WTC11 (cell line): ENCODE results near the gene RARA. TPM values are rescaled to one million over a fixed set of nuclear protein-coding genes. Genes with fewer than 3 reads are reported as not detected.

Source experiments
- ATAC-seq: fragments of 200-7000 bp; cut with Tn5 transposase; 2 replicates; pipeline ENCODE4 v1.10.0; 2021; ENCODE audit warnings: mild to moderate bottlenecking, moderate library complexity
- CTCF ChIA-PET: fragments of 300-600 bp; sonication (Branson Sonifier 250); formaldehyde crosslinking; loops from one replicate; lab custom pipeline; 2021; ENCODE audit warnings: antibody characterized with exemption; lab: Charles Lee
- POLR2A ChIA-PET: fragments of 350-600 bp; sonication (Branson Sonifier 250); formaldehyde crosslinking; loops from one replicate; lab custom pipeline; 2021; ENCODE audit warnings: antibody characterized with exemption; lab: Charles Lee
- DNase-seq: peaks from one replicate; pipeline ENCODE4 v3.0.0; 2021; ENCODE audit warnings: low spot score
- H3K27ac Mint-ChIP-seq: 2 replicates; pipeline ENCODE4 v1.8.0; 2021; ENCODE audit warnings: mixed read lengths
- H3K27me3 Mint-ChIP-seq: 2 replicates; pipeline ENCODE4 v1.8.0; 2021; ENCODE audit warnings: low read depth, mild to moderate bottlenecking, moderate library complexity, mixed read lengths
- H3K36me3 Mint-ChIP-seq: 2 replicates; pipeline ENCODE4 v1.8.0; 2021; ENCODE audit warnings: mixed read lengths
- H3K4me1 Mint-ChIP-seq: 2 replicates; pipeline ENCODE4 v1.8.0; 2022; ENCODE audit warnings: mixed read lengths
- H3K4me3 Mint-ChIP-seq: 2 replicates; pipeline ENCODE4 v1.8.0; 2021; ENCODE audit warnings: mild to moderate bottlenecking, moderate library complexity, mixed read lengths
- H3K9me3 Mint-ChIP-seq: 2 replicates; pipeline ENCODE4 v1.8.0; 2021; ENCODE audit warnings: mixed read lengths
- CREB1 ChIP-seq: sonication (generic); formaldehyde crosslinking; IDR thresholded peaks from 2 replicates; pipeline ENCODE4 v1.8.0; 2023; ENCODE audit warnings: mild to moderate bottlenecking, missing genetic modification reagents
- ESRRA ChIP-seq: sonication (generic); formaldehyde crosslinking; IDR thresholded peaks from 2 replicates; pipeline ENCODE4 v1.8.1; 2022; ENCODE audit warnings: mild to moderate bottlenecking, missing genetic modification reagents, borderline replicate concordance
- FOXJ3 ChIP-seq: sonication (generic); formaldehyde crosslinking; IDR thresholded peaks from 2 replicates; pipeline ENCODE4 v1.9.0; 2021; ENCODE audit warnings: missing genetic modification reagents, mild to moderate bottlenecking, borderline replicate concordance
- GABPB1 ChIP-seq: sonication (generic); formaldehyde crosslinking; IDR thresholded peaks from 2 replicates; pipeline ENCODE4 v1.8.1; 2023; ENCODE audit warnings: mild to moderate bottlenecking, missing genetic modification reagents
- GRHL2 ChIP-seq: fragments of 250-450 bp; sonication (Bioruptor Pico); IDR thresholded peaks from 2 replicates; pipeline ENCODE4 v1.8.0; 2022; ENCODE audit warnings: mild to moderate bottlenecking, moderate library complexity; ENCODE audit not compliant: insufficient replicate concordance, severe bottlenecking
- NFE2L1 ChIP-seq: sonication (generic); formaldehyde crosslinking; IDR thresholded peaks from 2 replicates; pipeline ENCODE4 v1.8.1; 2023; ENCODE audit warnings: missing genetic modification reagents
- NR1H2 ChIP-seq: sonication (generic); formaldehyde crosslinking; IDR thresholded peaks from 2 replicates; pipeline ENCODE4 v1.9.0; 2021; ENCODE audit warnings: mild to moderate bottlenecking, moderate library complexity, missing genetic modification reagents
- PRRX2 ChIP-seq: fragments of 250-450 bp; sonication (Bioruptor Pico); IDR thresholded peaks from 2 replicates; pipeline ENCODE4 v1.8.0; 2021; ENCODE audit warnings: mild to moderate bottlenecking
- SMAD4 ChIP-seq: sonication (generic); formaldehyde crosslinking; IDR thresholded peaks from 2 replicates; pipeline ENCODE4 v1.8.0; 2022; ENCODE audit warnings: mild to moderate bottlenecking, missing genetic modification reagents
- SP1 ChIP-seq: sonication (generic); formaldehyde crosslinking; conservative IDR thresholded peaks from 2 replicates; pipeline ENCODE4 v1.8.1; 2022; ENCODE audit warnings: missing genetic modification reagents
- ZNF138 ChIP-seq: sonication (generic); formaldehyde crosslinking; conservative IDR thresholded peaks from 2 replicates; pipeline ENCODE4 v1.8.1; 2022; ENCODE audit warnings: mild to moderate bottlenecking, moderate library complexity, missing genetic modification reagents
- total RNA-seq: library from RNA; stranded (reverse); gene quantifications from 3 replicates; pipeline ENCODE4 v1.2.3, GENCODE V29; 2021
- TF ChIP-seq, protein P1 (sequence below): sonication (generic); formaldehyde crosslinking; IDR thresholded peaks from 2 replicates; pipeline ENCODE4 v1.8.1; 2022; ENCODE audit warnings: mild to moderate bottlenecking, missing genetic modification reagents, moderate library complexity, borderline replicate concordance
- TF ChIP-seq, protein P2 (sequence below): fragments of 250-450 bp; sonication (Bioruptor Pico); IDR thresholded peaks from 2 replicates; pipeline ENCODE4 v1.9.0; 2021; ENCODE audit warnings: mild to moderate bottlenecking
- TF ChIP-seq, protein P3 (sequence below): sonication (generic); formaldehyde crosslinking; IDR thresholded peaks from 2 replicates; pipeline ENCODE4 v1.8.1; 2022; ENCODE audit warnings: low read depth, mild to moderate bottlenecking, moderate library complexity, missing genetic modification reagents, borderline replicate concordance
- TF ChIP-seq, protein P4 (sequence below): fragments of 200-600 bp; IDR thresholded peaks from 2 replicates; pipeline ENCODE4 v1.8.0; 2022; ENCODE audit warnings: antibody characterized with exemption
- TF ChIP-seq, protein P5 (sequence below): sonication (generic); formaldehyde crosslinking; IDR thresholded peaks from 2 replicates; pipeline ENCODE4 v1.8.0; 2022; ENCODE audit warnings: missing genetic modification reagents
- TF ChIP-seq, protein P6 (sequence below): sonication (generic); formaldehyde crosslinking; IDR thresholded peaks from 2 replicates; pipeline ENCODE4 v1.8.0; 2022; ENCODE audit warnings: mild to moderate bottlenecking, missing genetic modification reagents

Gene RARA
- total RNA-seq, 1 experiment from 2014 or later = 20.7 TPM

DNA sequence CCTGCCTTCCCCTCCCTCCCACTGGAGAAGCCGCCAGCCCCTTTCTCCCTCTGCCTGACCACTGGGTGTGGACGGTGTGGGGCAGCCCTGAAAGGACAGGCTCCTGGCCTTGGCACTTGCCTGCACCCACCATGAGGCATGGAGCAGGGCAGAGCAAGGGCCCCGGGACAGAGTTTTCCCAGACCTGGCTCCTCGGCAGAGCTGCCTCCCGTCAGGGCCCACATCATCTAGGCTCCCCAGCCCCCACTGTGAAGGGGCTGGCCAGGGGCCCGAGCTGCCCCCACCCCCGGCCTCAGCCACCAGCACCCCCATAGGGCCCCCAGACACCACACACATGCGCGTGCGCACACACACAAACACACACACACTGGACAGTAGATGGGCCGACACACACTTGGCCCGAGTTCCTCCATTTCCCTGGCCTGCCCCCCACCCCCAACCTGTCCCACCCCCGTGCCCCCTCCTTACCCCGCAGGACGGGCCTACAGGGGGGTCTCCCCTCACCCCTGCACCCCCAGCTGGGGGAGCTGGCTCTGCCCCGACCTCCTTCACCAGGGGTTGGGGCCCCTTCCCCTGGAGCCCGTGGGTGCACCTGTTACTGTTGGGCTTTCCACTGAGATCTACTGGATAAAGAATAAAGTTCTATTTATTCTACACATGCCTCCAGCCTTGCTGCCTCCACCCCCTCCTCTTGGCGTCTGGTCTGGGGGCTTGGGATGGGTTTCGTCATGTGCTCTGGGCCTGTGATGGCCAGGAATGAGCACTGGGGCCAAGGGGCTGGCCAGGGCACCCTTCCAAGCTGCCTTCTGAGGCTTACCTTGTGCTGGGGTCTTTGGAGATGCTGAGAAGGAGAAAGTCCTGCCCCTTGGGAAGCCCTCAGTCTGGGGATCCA, 48.3 kb downstream of the RARA start:
- POLR2A ChIA-PET = no interaction called here
- no peaks in the 10 kb centered on the region for H3K9me3 Mint-ChIP-seq
- no peak for DNase-seq
- H3K4me1 Mint-ChIP-seq = peaks cover 49% of the 10 kb centered on the region
- TF ChIP-seq, protein P1, sequence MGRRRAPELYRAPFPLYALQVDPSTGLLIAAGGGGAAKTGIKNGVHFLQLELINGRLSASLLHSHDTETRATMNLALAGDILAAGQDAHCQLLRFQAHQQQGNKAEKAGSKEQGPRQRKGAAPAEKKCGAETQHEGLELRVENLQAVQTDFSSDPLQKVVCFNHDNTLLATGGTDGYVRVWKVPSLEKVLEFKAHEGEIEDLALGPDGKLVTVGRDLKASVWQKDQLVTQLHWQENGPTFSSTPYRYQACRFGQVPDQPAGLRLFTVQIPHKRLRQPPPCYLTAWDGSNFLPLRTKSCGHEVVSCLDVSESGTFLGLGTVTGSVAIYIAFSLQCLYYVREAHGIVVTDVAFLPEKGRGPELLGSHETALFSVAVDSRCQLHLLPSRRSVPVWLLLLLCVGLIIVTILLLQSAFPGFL (CRISPR knock-in tag) = no peak
- TF ChIP-seq ZNF138 (no peak), CREB1 (CRISPR knock-in tag) (no peak), GRHL2 (CRISPR knock-in tag) (no peak), FOXJ3 (CRISPR knock-in tag) (no peak), SMAD4 (no peak), GABPB1 (CRISPR knock-in tag) (no peak), ESRRA (no peak), NFE2L1 (CRISPR knock-in tag) (no peak), NR1H2 (no peak), PRRX2 (CRISPR knock-in tag) (no peak), SP1 (CRISPR knock-in tag) (no peak)
- TF ChIP-seq, protein P2, sequence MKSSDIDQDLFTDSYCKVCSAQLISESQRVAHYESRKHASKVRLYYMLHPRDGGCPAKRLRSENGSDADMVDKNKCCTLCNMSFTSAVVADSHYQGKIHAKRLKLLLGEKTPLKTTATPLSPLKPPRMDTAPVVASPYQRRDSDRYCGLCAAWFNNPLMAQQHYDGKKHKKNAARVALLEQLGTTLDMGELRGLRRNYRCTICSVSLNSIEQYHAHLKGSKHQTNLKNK = no peak
- TF ChIP-seq, protein P3, sequence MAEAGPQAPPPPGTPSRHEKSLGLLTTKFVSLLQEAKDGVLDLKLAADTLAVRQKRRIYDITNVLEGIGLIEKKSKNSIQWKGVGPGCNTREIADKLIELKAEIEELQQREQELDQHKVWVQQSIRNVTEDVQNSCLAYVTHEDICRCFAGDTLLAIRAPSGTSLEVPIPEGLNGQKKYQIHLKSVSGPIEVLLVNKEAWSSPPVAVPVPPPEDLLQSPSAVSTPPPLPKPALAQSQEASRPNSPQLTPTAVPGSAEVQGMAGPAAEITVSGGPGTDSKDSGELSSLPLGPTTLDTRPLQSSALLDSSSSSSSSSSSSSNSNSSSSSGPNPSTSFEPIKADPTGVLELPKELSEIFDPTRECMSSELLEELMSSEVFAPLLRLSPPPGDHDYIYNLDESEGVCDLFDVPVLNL = no peak
- TF ChIP-seq, protein P4, sequence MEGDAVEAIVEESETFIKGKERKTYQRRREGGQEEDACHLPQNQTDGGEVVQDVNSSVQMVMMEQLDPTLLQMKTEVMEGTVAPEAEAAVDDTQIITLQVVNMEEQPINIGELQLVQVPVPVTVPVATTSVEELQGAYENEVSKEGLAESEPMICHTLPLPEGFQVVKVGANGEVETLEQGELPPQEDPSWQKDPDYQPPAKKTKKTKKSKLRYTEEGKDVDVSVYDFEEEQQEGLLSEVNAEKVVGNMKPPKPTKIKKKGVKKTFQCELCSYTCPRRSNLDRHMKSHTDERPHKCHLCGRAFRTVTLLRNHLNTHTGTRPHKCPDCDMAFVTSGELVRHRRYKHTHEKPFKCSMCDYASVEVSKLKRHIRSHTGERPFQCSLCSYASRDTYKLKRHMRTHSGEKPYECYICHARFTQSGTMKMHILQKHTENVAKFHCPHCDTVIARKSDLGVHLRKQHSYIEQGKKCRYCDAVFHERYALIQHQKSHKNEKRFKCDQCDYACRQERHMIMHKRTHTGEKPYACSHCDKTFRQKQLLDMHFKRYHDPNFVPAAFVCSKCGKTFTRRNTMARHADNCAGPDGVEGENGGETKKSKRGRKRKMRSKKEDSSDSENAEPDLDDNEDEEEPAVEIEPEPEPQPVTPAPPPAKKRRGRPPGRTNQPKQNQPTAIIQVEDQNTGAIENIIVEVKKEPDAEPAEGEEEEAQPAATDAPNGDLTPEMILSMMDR = no peak
- TF ChIP-seq, protein P5, sequence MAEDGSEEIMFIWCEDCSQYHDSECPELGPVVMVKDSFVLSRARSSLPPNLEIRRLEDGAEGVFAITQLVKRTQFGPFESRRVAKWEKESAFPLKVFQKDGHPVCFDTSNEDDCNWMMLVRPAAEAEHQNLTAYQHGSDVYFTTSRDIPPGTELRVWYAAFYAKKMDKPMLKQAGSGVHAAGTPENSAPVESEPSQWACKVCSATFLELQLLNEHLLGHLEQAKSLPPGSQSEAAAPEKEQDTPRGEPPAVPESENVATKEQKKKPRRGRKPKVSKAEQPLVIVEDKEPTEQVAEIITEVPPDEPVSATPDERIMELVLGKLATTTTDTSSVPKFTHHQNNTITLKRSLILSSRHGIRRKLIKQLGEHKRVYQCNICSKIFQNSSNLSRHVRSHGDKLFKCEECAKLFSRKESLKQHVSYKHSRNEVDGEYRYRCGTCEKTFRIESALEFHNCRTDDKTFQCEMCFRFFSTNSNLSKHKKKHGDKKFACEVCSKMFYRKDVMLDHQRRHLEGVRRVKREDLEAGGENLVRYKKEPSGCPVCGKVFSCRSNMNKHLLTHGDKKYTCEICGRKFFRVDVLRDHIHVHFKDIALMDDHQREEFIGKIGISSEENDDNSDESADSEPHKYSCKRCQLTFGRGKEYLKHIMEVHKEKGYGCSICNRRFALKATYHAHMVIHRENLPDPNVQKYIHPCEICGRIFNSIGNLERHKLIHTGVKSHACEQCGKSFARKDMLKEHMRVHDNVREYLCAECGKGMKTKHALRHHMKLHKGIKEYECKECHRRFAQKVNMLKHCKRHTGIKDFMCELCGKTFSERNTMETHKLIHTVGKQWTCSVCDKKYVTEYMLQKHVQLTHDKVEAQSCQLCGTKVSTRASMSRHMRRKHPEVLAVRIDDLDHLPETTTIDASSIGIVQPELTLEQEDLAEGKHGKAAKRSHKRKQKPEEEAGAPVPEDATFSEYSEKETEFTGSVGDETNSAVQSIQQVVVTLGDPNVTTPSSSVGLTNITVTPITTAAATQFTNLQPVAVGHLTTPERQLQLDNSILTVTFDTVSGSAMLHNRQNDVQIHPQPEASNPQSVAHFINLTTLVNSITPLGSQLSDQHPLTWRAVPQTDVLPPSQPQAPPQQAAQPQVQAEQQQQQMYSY = no peak
- TF ChIP-seq, protein P6, sequence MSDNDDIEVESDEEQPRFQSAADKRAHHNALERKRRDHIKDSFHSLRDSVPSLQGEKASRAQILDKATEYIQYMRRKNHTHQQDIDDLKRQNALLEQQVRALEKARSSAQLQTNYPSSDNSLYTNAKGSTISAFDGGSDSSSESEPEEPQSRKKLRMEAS (CRISPR knock-in tag) = no peak
- no peak overlapping the region for H3K27ac Mint-ChIP-seq
- H3K4me3 Mint-ChIP-seq = no peak overlapping the region
- H3K27me3 Mint-ChIP-seq = peaks cover 17% of the 10 kb centered on the region
- no peak for ATAC-seq
- peaks cover 10% of the 10 kb centered on the region for H3K36me3 Mint-ChIP-seq
- CTCF ChIA-PET = interaction anchor here (0.6 to 3.0 kb wide), 16 partner anchors 13 to 258 kb away, joined by 3 to 49 read pairs (median 4); partner anchors contain the start of genes RARA and TOP2A
